Activated CD8-positive, alpha-beta T cell treated with anti-CD3 and anti-CD28 coated beads for 36 hours (primary cell): ENCODE data around the gene KRT14. TPM values are rescaled to one million over a fixed set of nuclear protein-coding genes. Genes with fewer than 3 reads are reported as not detected.
"Not testable (repeated sequence)": the region's sequence is repeated elsewhere in the genome, so short reads cannot be mapped to it uniquely, and the experiment has no call there.

ENCODE experiments used
- ATAC-seq: fragments of 200-7000 bp; cut with Tn5 transposase; one replicate; pipeline ENCODE4 v1.10.0; 2021; ENCODE audit warnings: mild to moderate bottlenecking, moderate library complexity
- CTCF ChIA-PET: fragments of 350-600 bp; sonication (Branson Sonifier 250); formaldehyde crosslinking; loops from one replicate; lab custom pipeline; 2021; ENCODE audit warnings: antibody characterized with exemption; lab: Charles Lee
- POLR2A ChIA-PET: fragments of 350-600 bp; sonication (Branson Sonifier 250); formaldehyde crosslinking; loops from one replicate; lab custom pipeline; 2021; ENCODE audit warnings: antibody characterized with exemption; lab: Charles Lee
- DNase-seq: peaks from one replicate; pipeline ENCODE4 v3.0.0-alpha.2; 2020
- H3K27ac Mint-ChIP-seq: one replicate; pipeline ENCODE4 v1.8.0; 2021; ENCODE audit warnings: mild to moderate bottlenecking, mixed read lengths
- H3K27me3 Mint-ChIP-seq: one replicate; pipeline ENCODE4 v1.8.0; 2021; ENCODE audit warnings: mixed read lengths
- H3K36me3 Mint-ChIP-seq: one replicate; pipeline ENCODE4 v1.8.0; 2021; ENCODE audit warnings: low read depth, mixed read lengths
- H3K4me1 Mint-ChIP-seq: one replicate; pipeline ENCODE4 v1.8.0; 2021; ENCODE audit warnings: low read depth, mixed read lengths
- H3K4me3 Mint-ChIP-seq: one replicate; pipeline ENCODE4 v1.8.0; 2021; ENCODE audit warnings: mild to moderate bottlenecking, moderate library complexity, mixed read lengths
- H3K9me3 Mint-ChIP-seq: one replicate; pipeline ENCODE4 v1.8.0; 2021; ENCODE audit warnings: mixed read lengths
- CTCF ChIP-seq: fragments of 200-600 bp; IDR thresholded peaks from one replicate; pipeline ENCODE4 v1.8.0; 2022; ENCODE audit warnings: antibody characterized with exemption, mild to moderate bottlenecking
- intact Hi-C: fragments of 100-400 bp; cut with micrococcal nuclease; formaldehyde crosslinking; loops from one replicate; pipeline ENCODE4 v1.10.0; 2022
- total RNA-seq, 2 experiments: library from RNA; stranded (reverse); gene quantifications; one replicate each; pipeline ENCODE4 v1.2.3, GENCODE V29; 2021

Gene KRT14
- total RNA-seq, 2 experiments from 2014 or later, result not detected

GRCh38 chr17:41592601-41593305 is 6.1 kb upstream of the KRT14 start:
- intact Hi-C loops, result no loop called here
- H3K4me1 Mint-ChIP-seq, result no peaks in the 10 kb centered on the region
- CTCF ChIA-PET, result interaction anchor here (1.3 to 2.9 kb wide), 4 partner anchors 44 to 88 kb away, joined by 3 to 12 read pairs (median 10); no protein-coding TSS in a partner anchor
- H3K27me3 Mint-ChIP-seq, result peaks cover 11% of the 10 kb centered on the region
- POLR2A ChIA-PET, result no interaction called here
- DNase-seq, result no peak
- H3K36me3 Mint-ChIP-seq, result no peaks in the 10 kb centered on the region
- no peak overlapping the region for H3K27ac Mint-ChIP-seq
- H3K4me3 Mint-ChIP-seq, result no peak overlapping the region
- TF ChIP-seq CTCF, result no peak
- H3K9me3 Mint-ChIP-seq, result no peaks in the 10 kb centered on the region
- ATAC-seq, result no peak

GRCh38 chr17:41589301-41589700 is 2.6 kb upstream of the KRT14 start:
- intact Hi-C loops, result no loop called here
- Mint-ChIP-seq H3K9me3 (no peaks in the 10 kb centered on the region), H3K4me1 (no peaks in the 10 kb centered on the region), H3K27me3 (peaks cover 8% of the 10 kb centered on the region), H3K4me3 (no peak overlapping the region), H3K27ac (no peak overlapping the region), H3K36me3 (no peaks in the 10 kb centered on the region)
- no peak for TF ChIP-seq CTCF
- ChIA-PET CTCF (no interaction called here), POLR2A (no interaction called here)
- ATAC-seq, result no peak
- DNase-seq, result no peak

GRCh38 chr17:41588126-41588810 is 1.6 kb upstream of the KRT14 start:
- intact Hi-C loops, result no loop called here
- Mint-ChIP-seq H3K27ac (no peak overlapping the region), H3K4me3 (no peak overlapping the region), H3K27me3 (peaks cover 9% of the 10 kb centered on the region), H3K9me3 (no peaks in the 10 kb centered on the region), H3K4me1 (no peaks in the 10 kb centered on the region), H3K36me3 (no peaks in the 10 kb centered on the region)
- no peak for ATAC-seq
- CTCF ChIA-PET, result no interaction called here
- TF ChIP-seq CTCF, result no peak
- no peak for DNase-seq
- POLR2A ChIA-PET, result no interaction called here

GRCh38 chr17:41585301-41586056 is 1.2 kb downstream of the KRT14 start:
- Mint-ChIP-seq H3K9me3 (no peaks in the 10 kb centered on the region), H3K27ac (no peak overlapping the region), H3K27me3 (peaks cover 16% of the 10 kb centered on the region), H3K36me3 (no peaks in the 10 kb centered on the region), H3K4me1 (no peaks in the 10 kb centered on the region), H3K4me3 (no peak overlapping the region)
- TF ChIP-seq CTCF, result no peak
- DNase-seq, result no peak
- ChIA-PET CTCF (interaction anchor here (0.6 to 2.5 kb wide), 3 partner anchors 37 to 77 kb away, joined by 3 to 10 read pairs (median 3); no protein-coding TSS in a partner anchor), POLR2A (no interaction called here)
- intact Hi-C loops, result no loop called here
- no peak for ATAC-seq

GRCh38 chr17:41584331-41584927 is 2.3 kb downstream of the KRT14 start:
- POLR2A ChIA-PET, H3K36me3 Mint-ChIP-seq, H3K4me3 Mint-ChIP-seq, DNase-seq, ATAC-seq, intact Hi-C loops, H3K27ac Mint-ChIP-seq, H3K4me1 Mint-ChIP-seq, H3K9me3 Mint-ChIP-seq: not testable (repeated sequence)
- H3K27me3 Mint-ChIP-seq, result peaks cover 21% of the 10 kb centered on the region
- CTCF ChIA-PET, result interaction anchor here (1.0 kb wide), 1 partner anchor 79 kb away, joined by 3 read pairs; no protein-coding TSS in a partner anchor
